Endothelial cell of umbilical vein (primary cell): ENCODE results near the gene CYTIP.

Source experiments
- EZH2 ChIP-seq: IDR thresholded peaks from 2 replicates; pipeline ENCODE4 v1.6.1; 2012; ENCODE audit warnings: borderline replicate concordance, low read depth, mild to moderate bottlenecking, moderate library complexity, low read length, inconsistent platforms; ENCODE audit not compliant: severe bottlenecking
- FOS ChIP-seq: IDR thresholded peaks from 2 replicates; pipeline ENCODE4 v1.6.1; 2011; ENCODE audit warnings: mild to moderate bottlenecking, low read length, moderate library complexity, borderline replicate concordance; ENCODE audit not compliant: insufficient read depth
- GATA2 ChIP-seq: IDR thresholded peaks from 2 replicates; pipeline ENCODE4 v1.7.0; 2011; ENCODE audit warnings: low read depth, mild to moderate bottlenecking, moderate library complexity, mixed read lengths, low read length; ENCODE audit not compliant: insufficient read length, insufficient read depth
- JUN ChIP-seq: IDR thresholded peaks from 2 replicates; pipeline ENCODE4 v1.6.1; 2011; ENCODE audit warnings: borderline replicate concordance, low read depth; ENCODE audit not compliant: insufficient read length, insufficient read depth
- MYC ChIP-seq: IDR thresholded peaks from one replicate; pipeline ENCODE4 v1.6.1; 2011; ENCODE audit warnings: mild to moderate bottlenecking, low read depth, low read length
- POLR2A ChIP-seq: IDR thresholded peaks from 2 replicates; pipeline ENCODE4 v1.6.1; 2012; ENCODE audit warnings: low read depth, mild to moderate bottlenecking, control low read depth, low read length
- POLR2AphosphoS5 ChIP-seq: IDR thresholded peaks from 2 replicates; pipeline ENCODE4 v1.6.1; 2012; ENCODE audit warnings: low read depth, mild to moderate bottlenecking, control low read depth, low read length, moderate library complexity; ENCODE audit not compliant: insufficient read depth
- TF ChIP-seq, protein P1 (sequence below), 2 donors: IDR thresholded peaks; 1 replicate in 1 of 2; 2 replicates in 1 of 2; pipeline ENCODE4 v1.5.1; 2011; ENCODE audit warnings: low read length in 2 of 2, mild to moderate bottlenecking in 2 of 2, moderate library complexity in 2 of 2, control low read depth in 1 of 2, inconsistent platforms in 1 of 2, low read depth in 1 of 2; ENCODE audit not compliant: insufficient read depth in 1 of 2; ENCODE audit errors: extremely low read depth in 1 of 2
- TF ChIP-seq, protein P2 (sequence below): IDR thresholded peaks from 2 replicates; pipeline ENCODE4 v1.6.1; 2011; ENCODE audit not compliant: insufficient read depth, insufficient read length

DNA sequence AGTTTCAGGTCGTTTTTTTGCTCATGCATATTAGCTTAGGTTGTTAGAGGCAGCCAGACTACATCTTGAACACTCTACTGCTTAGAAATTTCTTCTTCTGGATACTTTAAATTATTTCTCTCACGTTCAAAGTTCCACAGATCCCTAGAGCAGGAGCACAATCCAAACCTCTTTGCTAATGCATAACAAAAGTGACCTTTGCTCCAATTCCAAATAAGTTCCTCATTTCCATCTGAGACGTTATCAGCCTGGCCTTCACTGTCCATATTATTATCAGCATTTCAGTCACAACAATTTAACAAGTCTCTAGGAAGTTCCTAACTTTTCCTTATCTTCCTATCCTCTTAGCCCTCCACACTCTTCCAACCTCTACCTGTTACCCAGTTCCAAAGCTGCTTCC lies 67.8 kb downstream of the CYTIP start:
- TF ChIP-seq POLR2AphosphoS5 (no peak), EZH2 (no peak), MYC (no peak), POLR2A (no peak), JUN (no peak), FOS (no peak), GATA2 (no peak)
- TF ChIP-seq, protein P1, sequence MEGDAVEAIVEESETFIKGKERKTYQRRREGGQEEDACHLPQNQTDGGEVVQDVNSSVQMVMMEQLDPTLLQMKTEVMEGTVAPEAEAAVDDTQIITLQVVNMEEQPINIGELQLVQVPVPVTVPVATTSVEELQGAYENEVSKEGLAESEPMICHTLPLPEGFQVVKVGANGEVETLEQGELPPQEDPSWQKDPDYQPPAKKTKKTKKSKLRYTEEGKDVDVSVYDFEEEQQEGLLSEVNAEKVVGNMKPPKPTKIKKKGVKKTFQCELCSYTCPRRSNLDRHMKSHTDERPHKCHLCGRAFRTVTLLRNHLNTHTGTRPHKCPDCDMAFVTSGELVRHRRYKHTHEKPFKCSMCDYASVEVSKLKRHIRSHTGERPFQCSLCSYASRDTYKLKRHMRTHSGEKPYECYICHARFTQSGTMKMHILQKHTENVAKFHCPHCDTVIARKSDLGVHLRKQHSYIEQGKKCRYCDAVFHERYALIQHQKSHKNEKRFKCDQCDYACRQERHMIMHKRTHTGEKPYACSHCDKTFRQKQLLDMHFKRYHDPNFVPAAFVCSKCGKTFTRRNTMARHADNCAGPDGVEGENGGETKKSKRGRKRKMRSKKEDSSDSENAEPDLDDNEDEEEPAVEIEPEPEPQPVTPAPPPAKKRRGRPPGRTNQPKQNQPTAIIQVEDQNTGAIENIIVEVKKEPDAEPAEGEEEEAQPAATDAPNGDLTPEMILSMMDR (IDR thresholded peaks at IDR 0.05; ENCODE audit: extremely low read depth in 1 of 2, insufficient read depth in 1 of 2, low read depth in 1 of 2, low read length in 2 of 2), result no peak
- TF ChIP-seq, protein P2, sequence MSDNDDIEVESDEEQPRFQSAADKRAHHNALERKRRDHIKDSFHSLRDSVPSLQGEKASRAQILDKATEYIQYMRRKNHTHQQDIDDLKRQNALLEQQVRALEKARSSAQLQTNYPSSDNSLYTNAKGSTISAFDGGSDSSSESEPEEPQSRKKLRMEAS, result no peak
